Ramos (cell line): ENCODE results near the gene ADPRM.
"Not testable (repeated sequence)": the region's sequence is repeated elsewhere in the genome, so short reads cannot be mapped to it uniquely, and the experiment has no call there.

Source experiments
- in situ Hi-C: fragments of 300-500 bp; cut with MboI; formaldehyde crosslinking; loops from one replicate; pipeline ENCODE4 v1.14.3; 2022; ENCODE audit warnings: low sequenced_read_pairs; ENCODE audit not compliant: unreplicated experiment

ADPRM gene, protein sequence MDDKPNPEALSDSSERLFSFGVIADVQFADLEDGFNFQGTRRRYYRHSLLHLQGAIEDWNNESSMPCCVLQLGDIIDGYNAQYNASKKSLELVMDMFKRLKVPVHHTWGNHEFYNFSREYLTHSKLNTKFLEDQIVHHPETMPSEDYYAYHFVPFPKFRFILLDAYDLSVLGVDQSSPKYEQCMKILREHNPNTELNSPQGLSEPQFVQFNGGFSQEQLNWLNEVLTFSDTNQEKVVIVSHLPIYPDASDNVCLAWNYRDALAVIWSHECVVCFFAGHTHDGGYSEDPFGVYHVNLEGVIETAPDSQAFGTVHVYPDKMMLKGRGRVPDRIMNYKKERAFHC

DNA sequence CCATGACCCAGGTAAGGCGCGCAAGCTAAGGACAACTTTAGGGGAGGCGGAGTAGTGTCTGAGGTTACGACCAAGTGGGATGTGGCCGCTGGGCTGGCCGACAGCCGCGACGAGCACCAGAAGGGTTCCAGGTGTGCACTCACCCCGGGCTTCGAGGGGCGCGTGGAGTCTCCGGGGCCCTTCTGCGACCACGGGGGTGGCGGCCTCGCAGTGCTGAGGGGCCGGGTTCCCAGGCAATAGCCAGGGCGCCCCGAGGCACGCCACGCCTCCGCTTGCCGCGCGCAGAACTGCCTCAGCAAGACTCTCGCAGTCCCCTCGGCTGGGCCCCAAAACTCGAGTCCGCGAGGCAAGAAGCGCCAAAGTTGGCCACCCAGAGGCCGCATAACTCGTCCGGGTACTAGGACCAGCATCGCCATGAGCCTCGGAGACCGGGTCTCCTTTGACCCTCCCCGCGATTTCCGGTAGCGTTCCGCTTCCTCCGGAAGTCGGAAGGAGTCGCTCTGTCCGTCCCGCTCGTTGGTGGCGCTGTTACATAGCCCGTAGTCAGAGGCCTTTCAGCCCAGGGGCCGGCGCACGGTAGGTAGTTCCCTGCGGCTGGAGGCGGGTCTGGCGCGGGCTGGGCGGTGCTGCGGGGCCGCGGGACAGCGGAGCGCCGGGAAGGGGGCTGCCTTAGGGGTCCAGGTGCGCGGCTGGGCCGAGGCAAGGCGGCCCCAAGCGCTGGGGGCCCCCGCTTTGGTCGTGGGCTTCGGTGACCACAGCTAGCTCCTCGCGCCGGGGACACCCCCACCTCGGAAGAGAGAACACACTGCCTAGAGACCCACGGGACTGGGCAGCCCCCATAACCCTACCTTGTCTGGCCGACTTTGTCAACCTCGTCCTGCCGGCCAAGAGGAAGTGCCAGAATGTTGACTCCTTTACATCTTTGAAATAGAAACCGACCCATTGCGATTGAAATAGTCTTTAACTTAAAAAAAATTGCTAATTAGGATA is at the start of gene ADPRM, which contains the start of gene SCO1:
Gene ADPRM (plus strand): TSS at position 503 of the 990 bp plus-strand sequence. CDS start 7,333 bp downstream, outside the sequence.
Gene SCO1 (minus strand): TSS at position 442 of the 990 bp plus-strand sequence. CDS start 26 bp downstream, at position 416.
- in situ Hi-C loops, result no loop called here

DNA sequence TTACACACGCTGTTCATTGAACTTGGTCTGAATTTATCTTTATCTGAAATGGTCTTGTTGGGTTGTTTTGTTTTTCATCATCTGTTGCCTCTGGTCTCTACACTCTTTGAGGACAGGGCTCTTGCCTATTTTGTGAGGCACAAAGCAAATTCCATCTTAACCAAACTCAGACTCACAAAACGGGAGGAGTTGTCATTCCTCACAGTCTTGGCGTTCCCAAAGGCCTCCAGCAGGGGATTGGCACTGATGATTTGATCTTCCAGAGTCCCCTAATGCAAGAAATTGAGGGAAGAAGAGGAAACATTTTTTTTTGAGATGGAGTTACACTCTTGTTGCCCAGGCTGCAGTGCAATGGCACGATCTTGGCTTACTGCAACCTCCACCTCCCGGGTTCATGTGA is 49.0 kb upstream of the ADPRM start:
- in situ Hi-C loops, result loop anchor here (10.0 kb wide), 1 partner anchor 196 kb away; no protein-coding TSS in a partner anchor

DNA sequence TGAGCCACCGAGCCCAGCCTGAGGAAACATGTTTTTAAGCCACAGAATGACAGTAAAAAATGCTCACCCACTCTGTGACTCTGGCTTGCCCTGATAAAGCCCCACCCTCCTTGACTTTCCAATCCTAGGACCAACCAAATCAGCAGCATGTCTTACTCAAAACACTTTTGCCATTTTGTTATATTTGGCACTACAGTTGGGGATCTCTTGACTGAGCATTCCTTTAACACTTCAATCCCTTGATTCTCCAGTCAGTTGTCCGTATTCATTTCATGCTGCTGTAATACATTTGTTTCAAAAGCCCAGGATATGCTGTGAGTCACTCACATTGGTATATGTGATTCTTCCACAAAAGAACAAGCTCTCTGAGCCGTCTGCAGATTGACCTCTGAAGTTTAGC is 48.4 kb upstream of the ADPRM start:
- in situ Hi-C loops, result loop anchor here (10.0 kb wide), 1 partner anchor 196 kb away; no protein-coding TSS in a partner anchor

DNA sequence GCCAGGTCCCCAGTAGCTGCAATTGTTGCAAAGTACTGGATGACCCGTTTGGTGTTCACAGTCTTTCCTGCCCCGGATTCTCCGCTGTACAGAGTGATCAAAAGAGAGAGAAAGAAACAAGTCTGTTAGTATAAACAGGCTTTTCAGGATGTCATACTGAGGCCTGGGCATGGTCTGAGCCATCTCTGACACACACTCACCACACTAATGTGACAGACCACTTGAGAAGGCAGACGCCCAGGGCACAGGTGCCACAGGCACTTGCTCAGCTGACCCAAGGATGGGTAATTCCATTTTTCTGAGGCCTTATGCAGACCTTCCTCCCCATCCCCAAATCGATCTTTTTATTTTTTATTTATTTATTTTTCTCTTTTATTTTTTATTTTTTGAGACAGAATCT is 47.8 kb upstream of the ADPRM start:
- in situ Hi-C loops, result loop anchor here (10.0 kb wide), 1 partner anchor 195 kb away; no protein-coding TSS in a partner anchor

DNA sequence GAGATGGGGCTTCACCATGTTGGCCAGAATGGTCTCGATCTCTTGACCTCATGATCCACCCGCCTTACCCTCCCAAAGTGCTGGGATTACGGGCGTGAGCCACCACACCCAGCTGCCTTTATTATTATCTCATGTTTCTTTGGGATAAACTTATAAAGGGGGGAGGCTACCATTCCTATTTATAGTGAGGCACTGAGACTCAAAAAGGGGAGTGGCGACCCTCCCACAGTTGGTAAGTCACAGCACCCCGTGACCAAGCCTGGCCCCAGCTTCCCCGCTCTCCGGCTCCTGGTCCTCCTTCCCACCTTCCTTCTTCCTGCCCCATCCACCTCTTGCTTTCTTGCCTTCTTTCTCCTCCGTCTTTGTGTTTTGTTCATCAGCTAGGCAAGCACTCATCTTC is 45.5 kb upstream of the ADPRM start:
- in situ Hi-C loops, result no loop called here

DNA sequence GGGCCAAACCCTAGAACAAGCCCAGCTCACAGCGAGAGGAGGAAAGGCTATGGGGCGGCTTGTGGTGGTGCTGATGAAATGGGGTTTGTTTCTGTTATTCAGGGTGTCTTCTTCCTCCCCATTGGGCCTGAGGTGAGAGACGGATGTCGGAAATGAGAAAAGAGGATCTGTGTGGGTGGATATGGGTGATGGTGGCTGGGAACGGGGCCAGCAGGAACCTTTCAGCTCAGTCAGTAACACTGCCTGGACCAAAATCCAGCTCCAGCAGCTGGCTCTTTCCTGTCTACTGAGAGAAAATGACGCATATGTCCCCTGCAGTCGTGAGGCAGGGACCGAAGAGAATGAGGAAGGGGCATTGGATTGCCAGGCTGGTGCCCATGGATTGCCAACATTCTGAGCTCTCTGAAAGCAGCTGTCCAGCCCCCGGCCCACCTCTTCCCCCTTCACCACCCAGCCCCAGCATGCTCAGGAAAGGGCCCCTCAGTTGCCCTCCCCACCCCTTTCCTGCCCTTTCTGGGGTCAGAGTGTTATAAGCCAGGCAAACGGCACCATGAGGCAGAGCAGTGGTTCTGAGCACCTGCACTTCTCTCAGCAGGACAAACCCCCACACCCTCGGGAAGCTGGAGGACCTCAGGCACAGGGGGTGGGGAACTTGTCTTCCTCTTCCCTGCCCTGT is 44.3 kb upstream of the ADPRM start:
- in situ Hi-C loops, result no loop called here

DNA sequence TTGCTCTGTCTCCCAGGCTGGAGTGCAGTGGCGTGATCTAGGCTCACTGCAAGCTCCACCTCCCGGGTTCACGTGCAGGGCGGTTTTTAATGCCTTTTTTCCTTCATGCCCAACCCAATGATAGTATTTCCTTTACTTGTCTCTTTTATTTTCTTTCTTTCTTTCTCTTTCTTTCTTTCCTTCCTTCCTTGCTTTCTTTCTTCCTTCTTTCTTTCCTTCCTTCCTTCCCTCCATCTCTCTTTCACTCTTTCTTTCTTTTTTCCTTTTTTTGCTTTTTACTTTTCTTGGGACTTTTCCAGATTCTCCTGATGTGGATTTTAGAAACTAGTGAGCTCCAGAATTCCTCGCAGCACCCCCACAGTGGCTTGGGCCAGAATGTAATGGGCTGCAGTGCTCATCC is 43.4 kb upstream of the ADPRM start:
- in situ Hi-C loops, result no loop called here

DNA sequence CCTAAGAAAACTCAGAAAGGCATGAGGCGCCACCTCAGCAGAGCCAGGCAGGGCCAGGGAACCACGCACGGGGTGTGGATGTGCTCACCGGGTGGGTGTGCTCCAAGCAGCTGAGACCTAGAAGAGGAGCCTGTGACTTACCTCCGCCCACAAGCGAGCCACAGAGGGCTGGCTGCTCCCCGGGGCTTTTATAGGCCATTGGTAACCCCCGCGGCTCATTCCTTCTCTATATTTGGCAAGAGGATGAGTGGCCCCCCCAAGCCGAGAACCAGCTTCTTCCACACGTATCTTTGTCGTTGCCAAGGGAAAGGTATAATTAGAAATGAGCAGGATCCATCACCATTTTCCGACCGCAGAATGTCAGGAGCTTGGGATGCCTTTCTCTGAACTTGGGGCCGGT is 40.2 kb upstream of the ADPRM start, which contains the start of gene MYH3:
Gene MYH3 (minus strand): TSS at position 162 of the 400 bp plus-strand sequence. CDS start 2,245 bp downstream, outside the sequence.
- in situ Hi-C loops, result no loop called here

DNA sequence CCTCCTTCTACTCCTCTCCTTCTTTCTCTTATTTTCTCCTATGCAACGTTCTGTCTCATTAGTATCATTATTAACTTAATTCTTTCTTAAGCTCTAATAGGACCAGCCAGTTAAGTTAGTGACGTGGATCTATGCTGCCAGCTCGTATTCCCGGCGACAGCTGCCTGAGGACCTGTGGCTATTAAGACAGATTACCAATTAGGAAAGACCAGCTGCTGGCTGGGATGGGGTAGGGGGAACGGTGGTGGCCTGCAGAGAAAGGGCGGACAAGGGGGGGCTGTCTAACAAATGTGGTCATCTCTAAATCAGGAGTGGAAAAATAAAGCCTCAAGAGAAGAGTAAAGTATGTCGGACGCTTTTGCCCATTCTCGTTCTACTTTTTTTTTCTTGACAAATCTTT is 39.5 kb upstream of the ADPRM start:
- in situ Hi-C loops, result no loop called here

DNA sequence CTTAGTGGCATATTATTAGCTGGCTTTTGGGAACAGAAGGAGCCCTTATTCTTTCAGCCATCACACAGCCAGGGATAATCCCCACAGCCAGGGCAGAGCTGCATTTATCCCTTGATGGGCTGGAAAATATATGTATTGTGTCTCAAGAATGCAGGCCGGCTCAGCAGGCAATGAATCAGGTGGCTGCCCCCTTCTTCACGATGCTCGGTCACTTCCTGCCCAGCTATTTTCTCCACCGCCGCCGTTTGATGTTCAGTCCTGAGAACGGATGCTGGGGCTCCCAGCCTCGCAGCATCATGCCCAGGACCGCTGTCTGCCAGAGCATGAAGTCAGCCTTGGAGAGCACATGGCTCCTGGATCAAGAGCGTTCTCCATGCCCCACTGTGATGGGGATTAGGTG is 36.0 kb upstream of the ADPRM start:
- in situ Hi-C loops, result no loop called here

DNA sequence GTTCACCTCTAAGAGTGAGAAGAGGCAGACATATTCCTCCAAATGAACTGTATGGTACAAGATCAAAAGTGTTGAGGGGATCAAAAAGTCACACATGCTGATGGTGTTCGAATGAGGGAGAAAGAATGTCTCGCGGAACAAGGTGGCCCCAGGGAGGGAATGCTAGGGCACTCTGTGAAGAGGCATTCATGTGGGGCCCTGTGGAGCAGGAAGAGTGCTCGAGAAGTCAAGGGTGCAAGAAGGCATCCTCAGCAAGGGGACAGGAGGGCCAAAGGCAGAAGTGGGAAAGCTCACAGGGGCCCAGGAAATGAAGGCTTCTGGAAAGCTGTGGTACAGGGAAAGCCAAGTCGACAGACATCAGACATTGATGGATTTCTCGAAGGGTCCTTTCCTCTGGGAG is 34.2 kb upstream of the ADPRM start:
- in situ Hi-C loops, result no loop called here

DNA sequence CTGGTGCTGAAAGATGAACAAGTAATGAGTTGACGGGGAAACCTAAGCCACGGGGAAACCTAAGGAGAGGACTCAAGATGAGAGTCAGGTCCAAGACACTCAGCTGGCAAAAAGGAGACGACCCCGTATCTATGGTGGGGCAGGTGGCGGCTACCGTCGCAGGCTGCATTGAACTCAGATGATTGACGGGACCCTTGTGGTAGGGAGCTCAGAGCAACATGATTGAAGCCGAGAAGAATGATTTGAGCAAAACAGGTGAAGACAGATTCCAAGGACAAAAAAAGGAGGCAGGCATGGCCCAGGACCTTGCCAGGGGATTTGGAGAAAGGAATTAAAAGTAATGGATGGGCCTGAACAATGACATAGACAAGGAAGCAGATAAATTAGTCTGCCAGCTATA is 32.8 kb upstream of the ADPRM start:
- in situ Hi-C loops, result no loop called here

DNA sequence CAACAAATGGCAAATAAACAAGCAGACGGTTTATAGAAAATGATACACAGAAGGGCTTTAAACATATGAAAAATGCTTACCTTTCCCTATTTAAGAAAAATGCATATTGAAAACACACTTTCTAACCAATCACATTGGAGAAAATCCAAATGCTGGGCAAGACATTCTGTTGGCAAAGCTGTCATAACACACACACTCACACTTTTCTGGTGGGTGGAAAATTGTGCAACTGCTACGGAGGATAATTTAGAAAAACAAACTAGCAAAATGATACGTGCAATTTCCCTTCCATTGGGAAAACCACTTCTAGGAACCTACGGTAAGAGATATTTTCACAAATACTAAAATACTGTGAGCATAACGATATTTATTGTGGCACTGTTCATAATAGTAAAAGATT is 30.5 kb upstream of the ADPRM start:
- in situ Hi-C loops, result no loop called here

DNA sequence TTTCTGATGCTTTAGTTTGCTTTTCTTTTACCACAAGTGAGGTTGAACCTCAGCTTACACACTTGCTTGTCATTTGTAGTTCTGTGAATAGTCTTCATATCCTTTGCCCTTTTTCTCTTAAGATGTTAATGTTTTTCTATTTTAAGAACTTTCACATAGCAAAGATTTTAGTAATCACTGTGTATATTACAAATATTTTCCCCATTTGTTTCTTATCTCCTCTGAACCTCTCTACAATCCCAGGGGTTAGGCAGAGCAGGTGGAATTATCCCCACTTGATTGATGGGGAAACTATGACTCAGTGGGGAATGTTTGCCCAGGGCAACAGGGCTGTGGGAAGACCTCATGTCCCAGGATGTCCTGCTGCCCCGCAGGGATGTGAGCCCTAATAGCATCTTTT is 28.6 kb upstream of the ADPRM start:
- in situ Hi-C loops, result no loop called here

DNA sequence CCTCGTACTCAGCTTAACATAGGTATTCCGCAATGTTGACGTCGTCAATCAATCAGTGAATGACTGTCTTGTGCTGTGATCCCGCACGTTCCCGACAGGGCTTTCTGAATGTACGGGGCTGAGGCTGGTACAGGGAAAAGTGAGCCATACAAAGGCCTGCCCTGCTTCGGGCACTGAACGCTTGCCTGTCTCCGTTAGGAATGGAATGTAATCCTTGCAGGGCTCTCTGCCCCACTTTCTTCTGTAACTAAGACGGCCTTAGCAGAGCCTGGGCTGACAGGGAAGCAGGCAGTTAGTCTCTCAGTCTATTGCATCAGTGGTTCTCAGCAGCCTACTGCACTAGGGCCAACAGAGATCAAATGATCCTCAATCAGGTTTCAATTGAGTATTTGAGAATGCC is 24.1 kb upstream of the ADPRM start:
- in situ Hi-C loops, result no loop called here

DNA sequence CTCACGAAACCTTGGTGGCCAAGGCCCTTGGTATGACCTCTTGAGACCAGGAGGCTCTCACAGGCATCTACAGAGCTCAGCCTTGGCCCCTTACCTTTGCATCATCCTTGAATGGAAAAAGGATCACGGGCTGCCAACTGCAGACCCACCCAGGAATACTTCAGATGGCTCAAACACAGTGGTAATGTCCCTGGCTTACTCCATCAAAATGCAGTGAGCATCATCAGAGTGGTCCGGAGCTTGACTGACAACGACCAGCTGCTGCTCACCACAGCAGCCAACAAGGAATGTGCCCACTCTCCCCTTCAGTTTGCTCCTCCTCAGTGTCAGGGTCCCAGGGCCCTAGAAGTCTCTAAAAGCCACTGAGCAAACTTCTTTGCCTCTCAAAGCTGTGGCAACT is 22.7 kb upstream of the ADPRM start:
- in situ Hi-C loops, result no loop called here

DNA sequence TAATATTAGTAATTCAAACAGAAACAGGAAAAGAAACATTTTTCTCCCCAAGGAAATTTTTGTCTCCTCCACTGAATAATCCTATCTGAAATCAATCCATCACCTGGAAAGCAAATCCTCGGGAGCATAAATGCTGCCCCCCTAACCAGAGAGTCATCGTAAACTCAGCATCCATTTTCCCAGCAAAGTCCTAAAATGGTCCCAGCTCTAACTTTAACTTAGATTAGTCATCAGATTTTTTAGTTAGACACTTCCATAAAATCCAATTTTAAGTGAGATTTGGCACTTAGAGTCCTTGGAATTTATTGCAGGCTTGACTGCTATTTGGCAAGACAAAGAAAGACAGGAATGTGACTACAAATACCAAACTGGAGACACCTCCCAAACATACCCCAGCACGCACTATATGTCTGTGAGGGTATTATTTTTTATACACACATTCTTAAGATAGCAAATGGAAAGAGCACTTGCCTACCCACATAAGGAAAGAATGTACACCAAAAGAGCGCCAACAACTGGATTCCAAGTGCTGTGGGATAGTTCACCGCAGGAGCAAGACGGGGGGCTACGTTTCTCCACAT is 15.4 kb upstream of the ADPRM start:
- in situ Hi-C loops, result no loop called here

DNA sequence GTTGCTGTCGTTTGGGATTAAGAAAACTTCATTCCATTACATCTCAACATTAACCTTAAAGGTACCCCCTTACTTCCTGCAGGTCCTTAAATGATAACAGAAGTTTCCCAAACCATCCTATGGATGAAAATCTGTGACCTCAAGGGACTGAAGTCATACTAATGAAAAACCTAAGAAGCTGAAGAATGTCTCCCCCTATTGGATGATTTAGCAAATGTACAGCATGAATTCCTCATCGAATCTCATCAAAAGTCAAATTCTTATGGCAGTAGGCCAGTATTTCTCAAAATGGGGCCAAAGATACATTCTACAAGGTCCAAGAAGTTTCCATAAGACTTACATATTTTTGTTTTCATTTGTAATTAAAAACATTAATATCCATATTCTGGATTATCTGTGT is 13.5 kb upstream of the ADPRM start:
- in situ Hi-C loops, result no loop called here

DNA sequence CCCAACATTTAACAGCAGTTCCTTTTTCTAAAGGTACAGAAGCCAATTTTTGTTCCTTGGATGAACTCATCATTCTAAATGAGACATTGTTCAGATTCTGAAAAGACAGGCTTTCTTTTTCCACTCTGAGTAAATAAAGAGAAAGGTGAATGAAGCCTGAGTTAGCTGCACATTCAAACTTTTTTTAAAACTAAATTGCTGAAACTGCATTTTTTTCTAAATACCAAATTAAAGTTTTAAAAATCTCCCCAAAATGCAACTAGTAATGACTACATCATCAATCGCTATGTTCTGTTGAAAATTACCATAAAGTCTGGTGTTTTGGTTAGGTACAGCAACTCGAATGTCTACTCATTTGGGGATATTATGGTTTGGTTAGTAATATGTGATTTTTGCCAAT is 9.9 kb upstream of the ADPRM start:
- in situ Hi-C loops, result no loop called here

DNA sequence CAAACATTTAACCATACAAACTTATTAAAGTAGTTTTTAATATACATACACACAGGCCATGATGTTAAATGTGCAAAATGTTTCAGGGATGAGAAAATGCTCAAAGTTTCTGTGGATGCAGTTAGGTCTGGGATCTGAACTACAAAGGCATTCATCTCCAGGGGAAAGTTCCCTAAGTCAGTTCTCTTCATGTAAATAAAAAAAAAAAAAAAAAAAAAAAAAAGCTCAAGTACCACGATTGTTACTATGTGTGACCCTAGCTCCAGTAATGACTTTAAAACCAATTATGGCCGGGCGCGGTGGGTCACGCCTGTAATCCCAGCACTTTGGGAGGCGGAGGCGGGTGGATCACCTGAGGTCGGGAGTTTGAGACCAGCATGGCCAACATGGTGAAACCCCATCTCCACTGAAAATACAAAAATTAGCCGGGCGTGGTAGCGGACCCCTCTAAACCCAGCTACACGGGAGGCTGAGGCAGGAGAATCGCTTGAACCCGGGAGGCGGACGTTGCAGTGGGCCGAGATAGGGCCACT is 1.5 kb upstream of the ADPRM start:
- in situ Hi-C loops, result not testable (repeated sequence)
